ENCODE data around the gene CADPS2. TPM values are rescaled to one million over a fixed set of nuclear protein-coding genes. Genes with fewer than 3 reads are reported as not detected.

CADPS2 gene
- total and polyA plus RNA-seq, 2 donors (not counting 3 experiments of a cell fraction or from before 2014, with no cell fraction given), result 9.5 to 22.6 TPM

- FAIRE-seq (no peak), DNase-seq (ENCODE audit: low read depth, low spot score) (no peak)
- H3K4me2 ChIP-seq (ENCODE audit: insufficient read depth, low read length), result no peak overlapping the region
- no peaks in the 10 kb centered on the region for H3K9me3 ChIP-seq (replicated peaks; ENCODE audit: control insufficient read depth, insufficient read depth, low read length)
- no peaks in the 10 kb centered on the region for H3K36me3 ChIP-seq (ENCODE audit: control insufficient read depth in 2 of 2, extremely low read depth in 1 of 2, insufficient read depth in 2 of 2, low read length in 2 of 2)
- ChIA-PET POLR2A (no interaction called here), CTCF (interaction anchor here (1.4 to 1.5 kb wide), 2 partner anchors 10 to 13 kb away, joined by 3 to 4 read pairs; no protein-coding TSS in a partner anchor)
- H2AFZ ChIP-seq (ENCODE audit: low read depth, low read length), result no peak overlapping the region
- no peak overlapping the region for H3K27ac ChIP-seq (ENCODE audit: insufficient read depth, low read depth, low read length)
- no peak overlapping the region for H3K4me3 ChIP-seq (replicated peaks in 1 of 3; ENCODE audit: insufficient read depth in 1 of 3, low read depth in 1 of 3, low read length in 3 of 3)
- intact Hi-C loops (cut with micrococcal nuclease), result no loop called here
- H3K9me1 ChIP-seq (replicated peaks; ENCODE audit: control insufficient read depth, extremely low read depth, insufficient read depth, low read length), result no peaks in the 10 kb centered on the region
- no TSS peak for BruUV-seq (replicated peaks)
- H3K9ac ChIP-seq (replicated peaks; ENCODE audit: extremely low read depth, insufficient read depth, low read length), result no peak overlapping the region
- no peaks in the 10 kb centered on the region for H3K79me2 ChIP-seq (ENCODE audit: control insufficient read depth, insufficient read depth, low read length)
- H3K27me3 ChIP-seq (ENCODE audit: control insufficient read depth in 2 of 2, insufficient read depth in 2 of 2, low read length in 2 of 2), result no peaks in the 10 kb centered on the region
- TF ChIP-seq CTCF (IDR thresholded peaks at IDR 0.05; ENCODE audit: extremely low read depth in 1 of 2, insufficient read depth in 1 of 2, low read depth in 1 of 2, low read length in 2 of 2), result no peak
- TF ChIP-seq FOS (IDR thresholded peaks at IDR 0.05; ENCODE audit: borderline replicate concordance, insufficient read depth, low read length), result no peak
- no peak for TF ChIP-seq POLR2AphosphoS5 (IDR thresholded peaks at IDR 0.05; ENCODE audit: insufficient read depth, low read depth, low read length)
- TF ChIP-seq GATA2 (IDR thresholded peaks at IDR 0.05; ENCODE audit: insufficient read depth, insufficient read length, low read depth, low read length), result no peak
- TF ChIP-seq MAX (IDR thresholded peaks at IDR 0.05; ENCODE audit: insufficient read depth, insufficient read length), result no peak
- no peak for TF ChIP-seq MYC (IDR thresholded peaks at IDR 0.05; ENCODE audit: low read depth, low read length)
- TF ChIP-seq JUN (IDR thresholded peaks at IDR 0.05; ENCODE audit: borderline replicate concordance, insufficient read depth, insufficient read length, low read depth), result no peak
- no peak for TF ChIP-seq EZH2 (IDR thresholded peaks at IDR 0.05; ENCODE audit: borderline replicate concordance, low read depth, low read length, severe bottlenecking)
- dilution Hi-C loops (cut with MboI; ENCODE audit: extremely low pct_ligation_motif_present, low sequenced_read_pairs), result no loop called here
- H4K20me1 ChIP-seq (replicated peaks; ENCODE audit: control insufficient read depth, extremely low read depth, insufficient read depth, low read length), result no peaks in the 10 kb centered on the region
- no peaks in the 10 kb centered on the region for H3K4me1 ChIP-seq (ENCODE audit: control insufficient read depth, extremely low read depth, insufficient read depth, low read length)
Observed at GRCh38 chr7:122643250-122643649, 243.0 kb downstream of the CADPS2 start.
